GM19372 (cell line): ENCODE data around the gene CHRND.
"Not testable (repeated sequence)": the region's sequence is repeated elsewhere in the genome, so short reads cannot be mapped to it uniquely, and the experiment has no call there.

ENCODE experiments used
- ATAC-seq: cut with Tn5 transposase; IDR thresholded peaks from one replicate; pipeline ENCODE4 v1.9.1; 2021; ENCODE audit warnings: mild to moderate bottlenecking, low read depth, moderate library complexity; ENCODE audit not compliant: unreplicated experiment

Gene CHRND

DNA sequence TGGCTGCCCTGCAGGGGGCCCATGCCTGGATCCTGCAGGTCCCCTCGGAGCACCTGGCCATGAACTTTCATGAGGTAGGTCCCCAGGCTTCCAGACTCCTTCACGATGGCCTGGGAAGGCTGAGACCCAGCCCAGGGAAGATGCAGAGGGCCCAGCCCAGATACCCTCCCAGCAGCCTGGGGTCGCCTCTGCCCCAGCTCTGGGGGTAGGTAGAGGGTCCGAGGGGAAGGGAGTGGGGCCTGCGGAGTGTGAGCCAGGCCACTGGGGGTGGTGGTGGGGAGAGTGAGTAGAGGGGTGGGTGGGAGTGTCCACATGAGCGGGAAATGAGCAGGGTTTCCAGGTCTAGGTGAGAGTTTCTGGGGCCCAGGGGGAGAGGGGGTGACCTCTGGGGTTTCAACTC, 1.2 kb upstream of the CHRND start:
- no peak for ATAC-seq

DNA sequence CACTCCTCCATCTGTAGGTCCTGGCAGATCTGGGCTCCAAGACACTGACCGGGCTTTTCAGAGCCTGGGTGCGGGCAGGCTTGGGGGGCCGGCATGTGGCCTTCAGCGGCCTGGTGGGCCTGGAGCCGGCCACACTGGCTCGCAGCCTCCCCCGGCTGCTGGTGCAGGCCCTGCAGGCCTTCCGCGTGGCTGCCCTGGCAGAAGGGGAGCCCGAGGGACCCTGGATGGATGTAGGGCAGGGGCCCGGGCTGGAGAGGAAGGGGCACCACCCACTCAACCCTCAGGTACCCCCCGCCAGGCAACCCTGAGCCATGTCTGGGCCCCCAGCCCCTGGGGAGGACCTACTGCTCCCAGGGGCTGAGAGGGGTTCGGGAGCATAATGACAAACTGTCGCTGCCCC, 761 bp upstream of the CHRND start:
- ATAC-seq = no peak

GRCh38 chr2:232526372-232526941, 497 bp downstream of the CHRND start:
- no peak for ATAC-seq

GRCh38 chr2:232527905-232528470, 2.0 kb downstream of the CHRND start:
- ATAC-seq = no peak

GRCh38 chr2:232528746-232529460, 2.9 kb downstream of the CHRND start:
- no peak for ATAC-seq

GRCh38 chr2:232529806-232530547, 4.0 kb downstream of the CHRND start:
- ATAC-seq = no peak

DNA sequence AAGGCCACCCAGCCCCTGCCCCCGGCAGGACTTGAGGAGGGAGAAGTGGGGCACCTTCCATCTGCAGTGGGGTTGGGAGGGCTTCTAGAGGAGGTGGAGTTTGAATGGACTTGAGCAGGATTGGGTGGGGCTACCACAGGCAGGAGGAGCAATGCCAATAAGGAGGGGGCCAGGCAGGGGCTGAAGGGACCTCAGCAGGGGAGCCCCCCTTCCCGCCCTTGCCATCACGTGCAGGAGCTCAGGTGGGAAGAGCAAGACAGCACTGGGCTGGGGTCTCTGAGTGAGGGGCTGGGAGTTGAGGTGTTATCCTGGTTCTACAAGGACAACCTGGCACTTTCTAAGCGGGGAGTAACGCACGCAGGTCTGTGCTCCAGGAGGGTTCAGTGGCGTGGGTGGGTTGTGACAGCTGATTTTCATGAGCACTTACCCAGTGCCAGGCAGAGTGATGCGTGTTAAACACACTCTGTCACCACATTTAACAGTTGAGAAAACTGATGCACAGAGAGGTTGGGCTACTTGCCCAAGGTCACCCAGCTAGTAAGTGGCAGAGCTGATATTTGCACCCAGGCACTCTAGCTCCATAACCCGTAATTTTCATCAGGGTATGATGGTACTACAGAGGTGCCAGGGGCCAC, 4.8 kb downstream of the CHRND start:
- ATAC-seq = no peak

GRCh38 chr2:232532419-232532818, 6.5 kb downstream of the CHRND start:
- ATAC-seq = no peak

- ATAC-seq = not testable (repeated sequence)
These were observed 6.9 kb downstream of the CHRND start for GRCh38 chr2:232532821-232533220.

- no peak for ATAC-seq
These were observed 8.2 kb downstream of the CHRND start for GRCh38 chr2:232533944-232534710.

GRCh38 chr2:232534940-232535651, 9.1 kb downstream of the CHRND start:
- no peak for ATAC-seq

- ATAC-seq = no peak
These were observed 10.0 kb downstream of the CHRND start for GRCh38 chr2:232535761-232536530.

DNA sequence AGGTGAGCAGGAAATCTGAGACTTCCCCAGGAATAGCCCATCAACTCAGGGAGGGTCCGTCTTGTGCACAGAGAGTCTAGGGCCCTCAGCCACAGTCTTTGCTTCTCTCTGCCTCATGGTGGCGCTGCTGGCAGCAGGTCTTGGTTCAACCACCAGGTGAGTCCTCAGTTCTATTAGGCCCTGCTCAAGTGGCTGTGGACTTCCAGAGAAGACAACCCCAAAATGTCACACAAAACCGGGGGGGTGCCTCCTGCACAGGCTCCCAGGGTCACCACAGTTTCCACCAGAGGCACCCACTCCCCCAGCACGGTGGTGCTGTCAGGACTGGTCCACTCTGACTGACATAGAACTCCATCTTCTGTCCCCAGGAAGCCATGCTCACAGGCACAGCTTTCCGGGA, 11.1 kb downstream of the CHRND start:
- ATAC-seq = no peak

GRCh38 chr2:232537499-232537898, 11.5 kb downstream of the CHRND start:
- no peak for ATAC-seq

GRCh38 chr2:232538671-232539070, 12.7 kb downstream of the CHRND start:
- ATAC-seq = no peak

DNA sequence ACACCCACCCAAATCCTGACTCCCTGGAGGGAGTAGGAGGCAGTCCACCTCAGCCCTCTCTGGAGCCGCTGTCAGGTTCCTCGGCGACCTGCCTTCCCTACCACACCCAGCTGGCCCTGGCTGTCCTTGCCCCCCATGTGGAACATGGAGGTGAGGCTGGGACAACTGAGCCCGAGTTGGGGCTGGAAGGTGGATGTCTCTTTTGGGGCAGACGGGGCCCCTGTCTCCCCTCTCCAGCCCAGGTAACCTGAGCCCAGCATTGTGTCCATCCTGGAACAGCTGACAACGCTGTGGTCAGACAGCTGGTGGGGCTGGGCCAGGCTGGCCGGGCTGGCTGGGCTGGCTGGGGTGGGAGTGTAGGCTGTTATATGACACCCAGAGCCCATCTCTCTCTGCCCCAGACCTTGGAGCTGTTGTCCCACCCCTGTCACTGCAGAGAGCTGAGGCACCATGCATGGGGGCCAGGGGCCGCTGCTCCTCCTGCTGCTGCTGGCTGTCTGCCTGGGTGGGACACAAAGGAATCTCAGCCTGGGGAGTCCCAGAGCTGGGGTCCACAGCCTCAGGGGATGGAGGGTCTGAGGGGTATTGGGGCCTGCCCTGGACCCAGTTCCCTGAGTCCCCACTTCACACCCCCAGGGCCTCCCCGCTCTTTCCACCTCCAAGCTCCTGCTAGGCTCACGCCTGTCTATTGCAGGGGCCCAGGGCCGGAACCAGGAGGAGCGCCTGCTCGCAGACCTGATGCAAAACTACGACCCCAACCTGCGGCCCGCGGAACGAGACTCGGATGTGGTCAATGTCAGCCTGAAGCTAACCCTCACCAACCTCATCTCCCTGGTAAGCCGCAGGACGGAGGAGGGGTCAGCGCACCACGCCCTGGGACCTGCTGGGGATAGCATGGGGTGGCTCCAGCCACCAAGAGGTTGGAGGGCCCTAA, 13.6 kb downstream of the CHRND start, which contains the start of gene CHRNG:
Gene CHRNG, plus strand, starts transcription at position 395 of the 934 bp plus-strand sequence. Its CDS starts 56 bp downstream, at position 451.
- ATAC-seq = no peak

GRCh38 chr2:232540441-232541041, 14.6 kb downstream of the CHRND start:
- ATAC-seq = no peak
